Mesendoderm (in vitro differentiated cells): Measurements from ENCODE around the gene KLF8.

Source experiments
- DNase-seq: peaks from one replicate; pipeline ENCODE4 v3.0.0; 2013
- H2AK5ac ChIP-seq: 2 replicates; pipeline ENCODE4 v1.6.1; 2013; ENCODE audit warnings: low read length, inconsistent platforms
- H2BK120ac ChIP-seq: 2 replicates; pipeline ENCODE4 v1.6.1; 2013; ENCODE audit warnings: low read depth, mild to moderate bottlenecking, low read length, moderate library complexity, mixed read lengths
- H2BK15ac ChIP-seq: replicated peaks from 2 replicates; pipeline ENCODE4 v1.6.1; 2013; ENCODE audit warnings: low read depth, mild to moderate bottlenecking, moderate library complexity
- H2BK5ac ChIP-seq: 2 replicates; pipeline ENCODE4 v1.6.1; 2013; ENCODE audit warnings: low read length, inconsistent platforms
- H3K18ac ChIP-seq: 2 replicates; pipeline ENCODE4 v1.6.1; 2013; ENCODE audit warnings: mild to moderate bottlenecking, low read length, mixed read lengths
- H3K23ac ChIP-seq: one replicate; pipeline ENCODE4 v1.6.1; 2013; ENCODE audit warnings: low read length
- H3K27ac ChIP-seq: 2 replicates; pipeline ENCODE4 v1.5.1; 2013; ENCODE audit warnings: low read depth, mild to moderate bottlenecking, inconsistent platforms, low read length, moderate library complexity
- H3K27me3 ChIP-seq: 2 replicates; pipeline ENCODE4 v1.6.1; 2013; ENCODE audit warnings: low read length, control low read depth, mild to moderate bottlenecking, inconsistent platforms; ENCODE audit not compliant: insufficient read depth, poor library complexity
- H3K36me3 ChIP-seq: 2 replicates; pipeline ENCODE4 v1.6.1; 2013; ENCODE audit warnings: low read length, inconsistent platforms; ENCODE audit not compliant: control insufficient read depth, insufficient read depth
- H3K4ac ChIP-seq: one replicate; pipeline ENCODE4 v1.6.1; 2013; ENCODE audit warnings: low read depth, mild to moderate bottlenecking, low read length, moderate library complexity
- H3K4me1 ChIP-seq: 2 replicates; pipeline ENCODE4 v1.6.1; 2013; ENCODE audit warnings: low read depth, low read length, inconsistent platforms; ENCODE audit not compliant: control insufficient read depth
- H3K4me2 ChIP-seq: 2 replicates; pipeline ENCODE4 v1.6.1; 2013; ENCODE audit warnings: low read length
- H3K4me3 ChIP-seq: 2 replicates; pipeline ENCODE4 v1.5.1; 2013; ENCODE audit warnings: mild to moderate bottlenecking, low read length
- H3K56ac ChIP-seq: one replicate; pipeline ENCODE4 v1.6.1; 2013; ENCODE audit warnings: low read length
- H3K79me1 ChIP-seq: 2 replicates; pipeline ENCODE4 v1.6.1; 2013; ENCODE audit warnings: low read length, inconsistent platforms
- H3K79me2 ChIP-seq: 2 replicates; pipeline ENCODE4 v1.6.1; 2013; ENCODE audit warnings: mild to moderate bottlenecking, low read length; ENCODE audit not compliant: control insufficient read depth, insufficient read depth
- H3K9ac ChIP-seq: 2 replicates; pipeline ENCODE4 v1.6.1; 2013; ENCODE audit warnings: low read length, inconsistent platforms
- H4K5ac ChIP-seq: one replicate; pipeline ENCODE4 v1.6.1; 2013; ENCODE audit warnings: low read length
- H4K8ac ChIP-seq: one replicate; pipeline ENCODE4 v1.6.1; 2013; ENCODE audit warnings: low read depth, mild to moderate bottlenecking, control low read depth, low read length, moderate library complexity
- WGBS: extraction: QIAGEN DNeasy Blood & Tissue Kit; methylation state at CpG from one replicate; pipeline ENCODE4 v1.1.7; 2013; ENCODE audit warnings: low lambda C conversion rate, missing lambda C conversion rate; ENCODE audit not compliant: insufficient coverage; ENCODE audit errors: extremely low coverage; 5-methylcytosine and 5-hydroxymethylcytosine counted together

The KLF8 gene

DNA sequence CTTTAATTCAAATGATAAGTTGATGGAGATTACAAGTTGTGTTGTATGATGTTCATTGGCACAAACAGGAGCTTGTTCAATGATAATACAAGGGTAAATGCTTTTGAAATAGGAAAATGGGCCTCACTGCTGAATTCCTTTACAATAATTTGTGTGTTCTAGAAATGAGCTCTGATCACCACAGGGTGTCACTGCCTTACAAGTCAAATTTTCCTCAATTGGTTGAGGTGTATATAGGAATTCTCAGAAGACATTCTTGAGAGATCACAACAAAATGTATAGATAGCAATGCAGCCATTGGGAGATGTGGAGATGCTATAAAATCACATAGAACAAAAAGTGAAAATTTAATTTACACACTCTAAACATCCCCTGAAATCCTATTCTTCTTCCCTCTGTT lies 49.6 kb downstream of the KLF8 start:
- no peak overlapping the region for H2BK120ac ChIP-seq
- H3K4me1 ChIP-seq = no peaks in the 10 kb centered on the region
- H3K27ac ChIP-seq = no peak overlapping the region
- no peak overlapping the region for H3K56ac ChIP-seq
- H2AK5ac ChIP-seq = no peak overlapping the region
- H3K36me3 ChIP-seq = peaks cover 1% of the 10 kb centered on the region
- no peak overlapping the region for H3K4ac ChIP-seq
- H3K4me3 ChIP-seq = no peak overlapping the region
- H4K5ac ChIP-seq = no peak overlapping the region
- H3K79me1 ChIP-seq = no peaks in the 10 kb centered on the region
- no peak overlapping the region for H3K23ac ChIP-seq
- no peaks in the 10 kb centered on the region for H3K79me2 ChIP-seq
- H2BK15ac ChIP-seq = no peak overlapping the region
- no peak overlapping the region for H3K9ac ChIP-seq
- H3K18ac ChIP-seq = no peak overlapping the region
- no peaks in the 10 kb centered on the region for H3K27me3 ChIP-seq
- no peak overlapping the region for H3K4me2 ChIP-seq
- H2BK5ac ChIP-seq = no peak overlapping the region
- no peak overlapping the region for H4K8ac ChIP-seq
- peak; percentile 5 for DNase-seq

DNA sequence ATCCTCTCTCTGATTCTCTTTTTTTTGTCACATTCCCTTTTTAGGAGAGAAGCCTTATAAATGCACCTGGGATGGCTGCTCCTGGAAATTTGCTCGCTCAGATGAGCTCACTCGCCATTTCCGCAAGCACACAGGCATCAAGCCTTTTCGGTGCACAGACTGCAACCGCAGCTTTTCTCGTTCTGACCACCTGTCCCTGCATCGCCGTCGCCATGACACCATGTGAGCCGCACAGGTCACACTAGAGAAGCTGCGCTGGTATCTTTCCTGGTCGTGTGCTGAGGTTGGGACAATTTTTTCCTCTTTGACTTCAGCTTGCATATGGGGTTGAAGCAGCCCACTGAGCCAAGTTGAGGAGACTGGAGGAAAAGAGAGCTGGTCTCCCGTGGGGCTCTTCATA lies 52.1 kb downstream of the KLF8 start:
- Histone ChIP-seq H4K5ac (no peak overlapping the region), H4K8ac (no peak overlapping the region), H2AK5ac (no peak overlapping the region), H3K79me1 (no peaks in the 10 kb centered on the region), H3K27ac (no peak overlapping the region), H2BK5ac (no peak overlapping the region), H3K4me1 (no peaks in the 10 kb centered on the region), H2BK120ac (no peak overlapping the region), H3K79me2 (no peaks in the 10 kb centered on the region), H3K27me3 (no peaks in the 10 kb centered on the region), H3K9ac (no peak overlapping the region), H3K4me2 (no peak overlapping the region), H2BK15ac (no peak overlapping the region), H3K56ac (no peak overlapping the region), H3K36me3 (peaks cover 1% of the 10 kb centered on the region), H3K18ac (no peak overlapping the region), H3K23ac (no peak overlapping the region), H3K4ac (no peak overlapping the region), H3K4me3 (no peak overlapping the region)
- no peak for DNase-seq
- WGBS = no CpG with 5 or more reads among the region's 13 CpGs

DNA sequence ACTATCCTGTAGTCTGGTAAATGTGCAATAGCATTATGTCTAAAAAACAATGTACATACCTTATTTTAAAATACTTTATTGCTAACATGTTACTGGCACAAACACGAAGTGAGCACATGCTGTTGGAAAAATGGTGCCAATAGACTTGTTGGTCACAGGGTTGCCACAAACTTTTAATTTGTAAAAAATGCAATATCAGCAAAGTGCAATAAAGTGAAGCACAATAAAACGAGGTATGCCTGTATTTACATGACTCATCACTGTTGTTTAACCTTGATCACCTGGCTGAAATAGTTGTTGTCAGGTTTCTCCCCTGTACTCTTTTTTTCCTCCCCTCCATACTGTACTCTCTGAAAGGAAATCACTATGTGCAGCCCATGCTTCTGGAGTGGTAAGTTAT lies 56.5 kb downstream of the KLF8 start:
- Histone ChIP-seq H3K79me1 (no peaks in the 10 kb centered on the region), H2BK120ac (no peak overlapping the region), H3K36me3 (peaks cover 1% of the 10 kb centered on the region), H2BK15ac (no peak overlapping the region), H3K9ac (no peak overlapping the region), H4K5ac (no peak overlapping the region), H3K18ac (no peak overlapping the region), H3K4ac (no peak overlapping the region), H3K27me3 (no peaks in the 10 kb centered on the region), H3K56ac (no peak overlapping the region), H2AK5ac (no peak overlapping the region), H3K4me3 (no peak overlapping the region), H4K8ac (no peak overlapping the region), H3K79me2 (no peaks in the 10 kb centered on the region), H3K27ac (no peak overlapping the region), H3K23ac (no peak overlapping the region), H3K4me1 (no peaks in the 10 kb centered on the region), H3K4me2 (no peak overlapping the region), H2BK5ac (no peak overlapping the region)
- DNase-seq = no peak
- no CpG with 5 or more reads among the region's 2 CpGs for WGBS

DNA sequence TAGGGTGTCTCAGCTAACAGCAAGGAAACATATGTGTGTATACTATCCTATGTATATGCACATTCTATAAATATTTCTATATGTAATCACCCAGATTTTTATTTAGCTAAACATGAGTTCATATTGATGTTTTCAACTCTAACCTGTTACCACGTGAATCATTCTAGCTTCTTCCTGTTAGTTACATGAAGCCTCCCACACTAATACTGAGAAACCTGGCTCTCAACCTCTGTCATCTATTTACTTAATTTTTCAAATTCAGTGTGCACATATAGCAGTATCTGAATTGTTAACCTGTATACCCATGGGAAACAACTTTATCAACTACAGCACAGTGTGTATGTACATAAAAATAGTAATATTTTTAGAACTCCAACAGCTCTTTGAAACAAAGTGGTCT lies 57.3 kb downstream of the KLF8 start:
- Histone ChIP-seq H3K4me3 (no peak overlapping the region), H4K5ac (no peak overlapping the region), H3K4ac (no peak overlapping the region), H2AK5ac (no peak overlapping the region), H3K27ac (no peak overlapping the region), H2BK15ac (no peak overlapping the region), H3K4me2 (no peak overlapping the region), H3K56ac (no peak overlapping the region), H2BK120ac (no peak overlapping the region), H3K79me2 (no peaks in the 10 kb centered on the region), H3K18ac (no peak overlapping the region), H2BK5ac (no peak overlapping the region), H4K8ac (no peak overlapping the region), H3K4me1 (no peaks in the 10 kb centered on the region), H3K36me3 (no peaks in the 10 kb centered on the region), H3K9ac (no peak overlapping the region), H3K23ac (no peak overlapping the region), H3K27me3 (no peaks in the 10 kb centered on the region), H3K79me1 (no peaks in the 10 kb centered on the region)
- DNase-seq = no peak
- no CpG with 5 or more reads among the region's 1 CpG for WGBS

DNA sequence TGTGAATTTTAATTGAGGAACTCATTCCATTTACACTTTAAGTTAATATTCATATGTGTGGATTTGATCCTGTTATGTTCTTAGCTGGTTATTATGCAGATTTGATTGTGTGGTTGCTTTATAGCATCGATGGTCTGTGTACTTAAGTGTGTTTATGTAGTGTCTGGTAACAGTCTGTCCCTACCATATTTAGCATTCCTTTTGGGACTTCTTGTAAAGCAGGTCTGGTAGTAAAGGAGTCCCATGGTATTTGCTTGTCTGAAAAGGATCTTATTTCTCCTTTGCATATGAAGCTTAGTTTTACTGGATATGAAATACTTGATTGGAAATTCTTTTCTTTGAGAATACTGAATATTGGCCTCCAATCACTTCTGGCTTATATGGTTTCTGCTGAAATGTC lies 76.6 kb downstream of the KLF8 start:
- Histone ChIP-seq H3K9ac (no peak overlapping the region), H2BK15ac (no peak overlapping the region), H3K23ac (no peak overlapping the region), H3K27ac (no peak overlapping the region), H3K79me1 (no peaks in the 10 kb centered on the region), H3K18ac (no peak overlapping the region), H2BK5ac (no peak overlapping the region), H3K79me2 (no peaks in the 10 kb centered on the region), H3K27me3 (no peaks in the 10 kb centered on the region), H3K4me2 (no peak overlapping the region), H3K4ac (no peak overlapping the region), H4K5ac (no peak overlapping the region), H2AK5ac (no peak overlapping the region), H3K36me3 (no peaks in the 10 kb centered on the region), H4K8ac (no peak overlapping the region), H3K56ac (no peak overlapping the region), H3K4me3 (no peak overlapping the region), H2BK120ac (no peak overlapping the region), H3K4me1 (no peaks in the 10 kb centered on the region)
- no peak for DNase-seq
- no CpG with 5 or more reads among the region's 1 CpG for WGBS

DNA sequence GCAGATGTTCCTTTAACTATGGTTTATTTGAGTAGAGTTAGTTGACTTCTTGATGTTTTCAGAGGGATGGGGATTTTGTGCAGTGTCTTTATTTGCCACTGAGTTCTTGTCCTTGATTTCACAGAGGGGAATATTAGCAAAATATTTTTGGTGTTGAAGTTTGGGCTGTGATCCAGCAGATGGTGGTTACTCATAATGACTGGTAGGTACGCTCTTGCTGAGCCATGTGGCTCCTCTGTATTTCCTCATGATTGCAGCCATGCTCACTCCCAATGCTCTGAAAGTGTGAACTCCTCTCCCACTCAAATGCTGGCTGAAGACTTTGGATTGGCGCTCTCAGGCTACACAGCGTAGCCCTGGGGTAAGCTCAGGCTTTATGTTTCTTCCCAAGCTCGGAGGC lies 77.7 kb downstream of the KLF8 start:
- Histone ChIP-seq H3K9ac (no peak overlapping the region), H3K4me1 (no peaks in the 10 kb centered on the region), H3K56ac (no peak overlapping the region)

More for the DNA sequence above, 77.7 kb downstream of the KLF8 start:
- Histone ChIP-seq H2AK5ac (no peak overlapping the region), H3K27ac (no peak overlapping the region), H2BK120ac (no peak overlapping the region), H3K79me1 (no peaks in the 10 kb centered on the region), H3K18ac (no peak overlapping the region), H2BK5ac (no peak overlapping the region), H4K5ac (no peak overlapping the region), H3K4me3 (no peak overlapping the region), H3K27me3 (no peaks in the 10 kb centered on the region), H3K36me3 (no peaks in the 10 kb centered on the region), H3K79me2 (no peaks in the 10 kb centered on the region), H3K4ac (no peak overlapping the region), H3K23ac (no peak overlapping the region), H4K8ac (no peak overlapping the region), H2BK15ac (no peak overlapping the region), H3K4me2 (no peak overlapping the region)
- no CpG with 5 or more reads among the region's 4 CpGs for WGBS
- no peak for DNase-seq
